H1 (cell line): Measurements from ENCODE around the gene XPNPEP3.

ENCODE experiments used
- POLR2AphosphoS5 ChIP-seq: IDR thresholded peaks from 2 replicates; pipeline ENCODE4 v1.6.1; 2011; ENCODE audit warnings: low read depth, low read length
- RAD21 ChIP-seq, 2 experiments: IDR thresholded peaks in 1 of 2; conservative IDR thresholded peaks in 1 of 2; 2 replicates each; pipeline ENCODE4 v1.6.1; 2011; ENCODE audit warnings: low read depth in 2 of 2, low read length in 2 of 2, improper control_type of control experiment in 1 of 2, inconsistent platforms in 1 of 2, mild to moderate bottlenecking in 1 of 2, moderate library complexity in 1 of 2
- TF ChIP-seq, protein P1 (sequence below), 3 experiments: IDR thresholded peaks; 1 replicate in 2 of 3; 2 replicates in 1 of 3; pipeline versions ENCODE4 v1.5.1 to v1.6.1; 2011; ENCODE audit warnings: low read length in 3 of 3, mild to moderate bottlenecking in 3 of 3, inconsistent platforms in 2 of 3, low read depth in 1 of 3, moderate library complexity in 1 of 3; ENCODE audit not compliant: insufficient read depth in 1 of 3; ENCODE audit errors: control extremely low read depth in 1 of 3

DNA sequence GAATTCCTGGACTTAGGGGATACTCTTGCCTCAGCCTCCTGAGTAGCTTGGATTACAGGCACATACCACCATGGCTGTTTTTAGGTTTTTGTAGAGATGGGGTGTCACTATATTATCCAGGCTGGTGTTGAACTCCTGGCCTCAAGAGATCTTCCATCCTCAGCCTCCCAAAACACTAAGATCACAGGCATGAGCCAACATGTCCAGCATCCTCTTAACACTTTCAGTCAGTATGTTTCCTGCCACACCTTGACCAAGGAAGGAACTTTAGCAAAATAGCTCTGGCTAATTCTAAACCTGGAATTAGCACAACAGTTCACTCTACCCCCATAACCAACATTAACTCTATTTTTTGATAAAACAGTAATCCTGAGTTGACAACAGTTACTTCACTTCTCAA lies 32.2 kb downstream of the XPNPEP3 start:
- TF ChIP-seq POLR2AphosphoS5 (no peak), RAD21 (IDR thresholded peaks at IDR 0.05 in 1 of 2, conservative IDR thresholded peaks at IDR 0.05 in 1 of 2; ENCODE audit: low read depth in 2 of 2, low read length in 2 of 2) (no peak)
- TF ChIP-seq, protein P1, sequence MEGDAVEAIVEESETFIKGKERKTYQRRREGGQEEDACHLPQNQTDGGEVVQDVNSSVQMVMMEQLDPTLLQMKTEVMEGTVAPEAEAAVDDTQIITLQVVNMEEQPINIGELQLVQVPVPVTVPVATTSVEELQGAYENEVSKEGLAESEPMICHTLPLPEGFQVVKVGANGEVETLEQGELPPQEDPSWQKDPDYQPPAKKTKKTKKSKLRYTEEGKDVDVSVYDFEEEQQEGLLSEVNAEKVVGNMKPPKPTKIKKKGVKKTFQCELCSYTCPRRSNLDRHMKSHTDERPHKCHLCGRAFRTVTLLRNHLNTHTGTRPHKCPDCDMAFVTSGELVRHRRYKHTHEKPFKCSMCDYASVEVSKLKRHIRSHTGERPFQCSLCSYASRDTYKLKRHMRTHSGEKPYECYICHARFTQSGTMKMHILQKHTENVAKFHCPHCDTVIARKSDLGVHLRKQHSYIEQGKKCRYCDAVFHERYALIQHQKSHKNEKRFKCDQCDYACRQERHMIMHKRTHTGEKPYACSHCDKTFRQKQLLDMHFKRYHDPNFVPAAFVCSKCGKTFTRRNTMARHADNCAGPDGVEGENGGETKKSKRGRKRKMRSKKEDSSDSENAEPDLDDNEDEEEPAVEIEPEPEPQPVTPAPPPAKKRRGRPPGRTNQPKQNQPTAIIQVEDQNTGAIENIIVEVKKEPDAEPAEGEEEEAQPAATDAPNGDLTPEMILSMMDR (IDR thresholded peaks at IDR 0.05; ENCODE audit: control extremely low read depth in 1 of 3, insufficient read depth in 1 of 3, low read depth in 1 of 3, low read length in 3 of 3) = no peak
